ENCODE data around the gene UCK1.

DNA sequence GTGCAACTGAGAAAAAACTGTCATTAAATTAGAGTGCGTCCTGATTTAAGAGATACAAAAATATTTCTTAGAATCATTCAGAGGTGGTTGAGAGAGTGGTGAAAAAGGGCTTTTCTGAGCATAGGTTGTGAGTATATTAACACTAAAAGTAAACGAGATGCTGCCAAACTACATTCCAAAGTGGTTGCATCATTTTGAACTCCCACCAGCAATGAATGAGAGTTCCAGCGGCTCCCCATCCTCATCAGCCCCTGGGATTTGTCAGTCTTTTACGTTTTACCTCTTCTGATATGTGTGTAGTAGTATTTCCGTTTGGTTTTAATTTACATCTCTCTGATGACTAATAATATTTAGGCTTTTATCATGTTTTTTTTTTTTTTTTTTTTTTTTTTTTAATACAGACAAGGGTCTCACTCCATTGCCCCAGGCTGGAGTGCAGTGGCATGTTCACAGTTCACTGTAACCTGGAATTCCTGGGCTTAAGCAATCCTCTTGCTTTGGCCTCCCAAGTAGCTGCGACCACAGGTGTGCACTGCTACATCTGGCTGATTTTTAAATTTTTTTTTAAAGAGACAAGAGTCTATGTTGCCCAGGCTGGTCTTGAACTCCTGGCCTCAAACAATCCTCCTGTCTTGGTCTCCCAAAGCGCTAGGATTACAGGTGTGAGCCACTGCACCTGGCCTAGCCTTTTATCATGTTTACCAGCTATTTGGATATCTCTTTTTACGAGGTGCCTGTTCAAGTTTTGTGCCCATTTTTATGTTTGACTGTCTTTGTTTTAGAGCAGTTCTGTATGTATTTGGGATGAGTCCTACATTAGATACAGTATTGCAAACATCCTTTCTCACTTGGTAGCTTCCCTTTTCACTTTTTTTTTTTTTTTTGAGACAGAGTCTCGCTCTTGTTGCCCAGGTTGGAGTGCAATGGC is 31.2 kb upstream of the UCK1 start:
- TF ChIP-seq, protein P1, sequence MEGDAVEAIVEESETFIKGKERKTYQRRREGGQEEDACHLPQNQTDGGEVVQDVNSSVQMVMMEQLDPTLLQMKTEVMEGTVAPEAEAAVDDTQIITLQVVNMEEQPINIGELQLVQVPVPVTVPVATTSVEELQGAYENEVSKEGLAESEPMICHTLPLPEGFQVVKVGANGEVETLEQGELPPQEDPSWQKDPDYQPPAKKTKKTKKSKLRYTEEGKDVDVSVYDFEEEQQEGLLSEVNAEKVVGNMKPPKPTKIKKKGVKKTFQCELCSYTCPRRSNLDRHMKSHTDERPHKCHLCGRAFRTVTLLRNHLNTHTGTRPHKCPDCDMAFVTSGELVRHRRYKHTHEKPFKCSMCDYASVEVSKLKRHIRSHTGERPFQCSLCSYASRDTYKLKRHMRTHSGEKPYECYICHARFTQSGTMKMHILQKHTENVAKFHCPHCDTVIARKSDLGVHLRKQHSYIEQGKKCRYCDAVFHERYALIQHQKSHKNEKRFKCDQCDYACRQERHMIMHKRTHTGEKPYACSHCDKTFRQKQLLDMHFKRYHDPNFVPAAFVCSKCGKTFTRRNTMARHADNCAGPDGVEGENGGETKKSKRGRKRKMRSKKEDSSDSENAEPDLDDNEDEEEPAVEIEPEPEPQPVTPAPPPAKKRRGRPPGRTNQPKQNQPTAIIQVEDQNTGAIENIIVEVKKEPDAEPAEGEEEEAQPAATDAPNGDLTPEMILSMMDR (IDR thresholded peaks at IDR 0.05; ENCODE audit: borderline replicate concordance, extremely low read depth, low read length, poor library complexity, severe bottlenecking) = no peak
- no peak for TF ChIP-seq EZH2 (IDR thresholded peaks at IDR 0.05; ENCODE audit: borderline replicate concordance, low read depth, low read length, severe bottlenecking)
